NCI-H187 (cell line): ENCODE measurements around the gene ADM2.
A peak's percentile ranks its signal among the peaks of the same experiment; 100 is the strongest.
"Not testable (repeated sequence)": the region's sequence is repeated elsewhere in the genome, so short reads cannot be mapped to it uniquely, and the experiment has no call there.

ENCODE experiments used
- DNase-seq, 2 experiments: peaks; one replicate each; lab custom pipeline; 2025; lab: John Stamatoyannopoulos, UW

The ADM2 gene

DNA sequence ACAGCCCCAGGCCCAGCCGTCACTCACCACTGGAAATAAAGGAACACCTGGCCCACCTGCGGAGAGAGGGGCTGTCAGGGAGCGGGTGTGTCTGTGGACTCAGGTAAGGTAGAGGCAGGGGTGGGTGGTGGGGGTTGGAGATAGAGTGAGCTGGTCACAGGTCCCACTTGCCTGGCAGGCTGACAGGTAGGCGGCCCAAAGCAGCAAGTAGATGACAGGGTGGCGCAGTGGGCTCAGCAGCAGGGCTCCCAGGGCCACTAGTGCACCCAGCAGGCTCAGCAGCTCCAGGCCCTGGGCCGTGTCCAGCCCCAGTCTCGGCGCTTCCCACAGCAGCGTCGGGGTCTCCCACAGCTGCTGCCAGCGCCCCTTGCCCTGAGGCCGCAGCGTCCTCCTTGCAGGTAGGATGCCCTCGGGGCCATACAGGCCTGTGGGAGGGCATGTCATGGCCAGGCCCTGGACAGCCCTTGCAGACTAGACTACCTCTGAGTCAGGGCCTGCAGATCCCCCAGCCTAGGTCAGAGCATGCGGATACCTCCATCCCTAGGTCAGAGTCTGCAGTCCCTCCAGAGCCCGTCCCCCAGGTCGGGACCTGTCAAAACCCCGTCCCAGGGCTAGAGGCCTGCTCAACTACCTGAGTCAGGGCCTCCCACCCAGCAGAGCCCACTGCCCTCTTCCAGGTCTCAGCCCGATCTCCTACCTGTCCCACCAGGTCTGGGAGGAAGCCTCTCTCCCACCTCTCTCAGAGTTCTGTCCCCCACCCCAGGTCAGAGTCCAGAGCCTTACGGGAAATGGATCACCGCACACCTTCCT is 25.5 kb downstream of the ADM2 start:
- no peak for DNase-seq

DNA sequence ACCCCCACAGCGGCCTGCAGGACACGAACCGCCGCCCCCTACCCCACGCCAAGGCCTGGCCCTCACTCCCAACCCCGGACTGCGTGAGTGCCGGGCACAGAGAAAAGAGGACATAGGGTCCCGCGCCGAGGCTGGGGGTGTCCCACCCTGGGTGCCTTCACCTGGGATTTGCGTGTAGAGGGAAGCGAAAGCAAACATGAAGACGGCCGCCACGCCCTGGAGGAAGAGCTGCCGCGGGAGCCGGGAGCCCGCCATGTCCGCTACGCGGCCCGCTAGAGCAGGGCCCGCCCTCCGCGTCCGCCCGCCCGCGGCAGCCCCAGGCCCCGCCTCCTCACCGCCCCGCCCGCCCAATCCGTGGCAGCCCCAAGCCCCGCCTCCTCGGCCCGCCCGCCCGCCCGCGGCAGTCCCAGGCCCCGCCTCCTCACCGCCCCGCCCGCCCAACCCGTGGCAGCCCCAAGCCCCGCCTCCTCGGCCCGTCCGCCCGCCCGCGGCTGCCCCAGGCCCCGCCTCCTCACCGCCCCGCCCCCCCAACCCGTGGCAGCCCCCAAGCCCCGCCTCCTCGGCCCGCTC is 26.2 kb downstream of the ADM2 start, which contains the start of gene LMF2:
Gene LMF2 (minus strand): TSS at position 282 of the 570 bp plus-strand sequence. CDS start 27 bp downstream, at position 255.
- peak in 1 of 2 experiments; percentile 36 for DNase-seq

DNA sequence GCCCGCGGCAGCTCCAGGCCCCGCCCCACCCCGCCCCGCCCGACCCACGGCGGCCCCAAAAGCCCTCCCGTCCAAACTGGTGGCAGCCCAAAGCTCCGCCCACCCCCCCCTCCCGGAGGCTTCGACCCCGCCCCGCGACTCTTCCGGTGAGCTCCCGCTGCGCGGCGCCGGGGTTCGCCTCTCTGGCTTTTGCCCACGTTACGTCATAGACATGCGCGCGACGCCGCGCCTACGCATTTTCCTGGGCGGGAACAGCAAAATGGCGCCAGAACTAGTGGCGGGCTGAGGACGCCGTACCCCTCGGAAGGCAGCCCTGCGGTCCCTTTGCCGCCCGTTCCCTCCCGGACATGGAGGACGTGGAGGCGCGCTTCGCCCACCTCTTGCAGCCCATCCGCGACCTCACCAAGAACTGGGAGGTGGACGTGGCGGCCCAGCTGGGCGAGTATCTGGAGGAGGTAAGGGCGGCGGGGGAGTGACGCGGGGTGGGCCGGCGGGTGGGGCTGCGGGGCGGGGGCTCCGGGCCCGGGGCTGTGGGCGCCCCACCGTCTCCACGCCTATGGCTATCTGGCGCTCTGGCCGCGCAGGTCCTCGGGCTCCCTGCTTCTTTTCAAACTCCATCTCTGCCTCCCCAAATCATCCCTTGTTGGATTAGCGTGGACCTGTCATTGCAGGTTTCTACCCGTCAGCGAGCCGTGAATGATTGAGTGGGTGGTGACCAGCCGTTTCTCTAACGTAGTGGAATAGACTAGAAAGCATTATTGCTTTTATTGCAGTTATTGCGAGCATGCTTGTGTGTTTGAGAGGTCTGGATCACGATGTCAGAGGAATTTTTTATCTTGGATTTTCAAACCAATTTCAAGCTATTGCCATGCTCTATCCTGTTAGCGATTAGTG is 26.9 kb downstream of the ADM2 start, which contains the start of gene NCAPH2:
Gene NCAPH2 (plus strand): TSS at position 234 of the 894 bp plus-strand sequence. CDS start 114 bp downstream, at position 348.
- DNase-seq: peak; percentile 22 to 50

DNA sequence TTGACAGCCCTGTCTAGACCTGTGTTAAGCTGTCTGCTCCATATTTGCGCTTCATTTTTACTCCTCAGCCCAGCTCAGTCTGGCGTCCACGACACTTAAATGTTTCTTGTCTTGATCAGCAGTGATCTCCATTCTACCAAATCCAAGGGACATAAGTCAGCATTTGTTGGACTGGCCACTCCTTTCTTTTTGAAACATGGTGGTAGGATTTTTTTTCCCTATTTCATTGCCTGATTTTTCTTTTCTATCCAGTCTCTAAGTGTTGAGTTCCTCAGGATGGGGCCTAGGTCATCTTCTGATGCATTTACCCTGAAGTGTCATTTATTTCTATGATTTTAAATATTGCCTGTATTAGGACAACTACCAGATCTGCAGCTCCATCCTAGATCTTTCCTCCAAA is 27.6 kb downstream of the ADM2 start:
- DNase-seq: no peak

DNA sequence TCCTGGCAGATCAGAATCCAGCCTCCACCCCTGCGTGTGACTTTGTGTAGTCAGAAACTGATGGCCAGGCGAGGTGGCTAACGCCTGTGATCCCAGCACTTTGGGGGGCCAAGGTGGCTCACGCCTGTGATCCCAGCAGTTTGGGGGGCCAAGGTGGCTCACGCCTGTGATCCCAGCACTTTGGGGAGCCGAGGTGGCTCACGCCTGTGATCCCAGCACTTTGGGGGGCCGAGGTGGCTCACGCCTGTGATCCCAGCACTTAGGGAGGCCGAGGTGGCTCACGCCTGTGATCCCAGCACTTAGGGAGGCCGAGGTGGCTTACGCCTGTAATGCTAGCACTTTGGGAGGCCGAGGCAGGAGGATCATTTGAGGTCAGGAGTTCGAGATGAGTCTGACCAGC is 31.8 kb downstream of the ADM2 start:
- DNase-seq: no peak

DNA sequence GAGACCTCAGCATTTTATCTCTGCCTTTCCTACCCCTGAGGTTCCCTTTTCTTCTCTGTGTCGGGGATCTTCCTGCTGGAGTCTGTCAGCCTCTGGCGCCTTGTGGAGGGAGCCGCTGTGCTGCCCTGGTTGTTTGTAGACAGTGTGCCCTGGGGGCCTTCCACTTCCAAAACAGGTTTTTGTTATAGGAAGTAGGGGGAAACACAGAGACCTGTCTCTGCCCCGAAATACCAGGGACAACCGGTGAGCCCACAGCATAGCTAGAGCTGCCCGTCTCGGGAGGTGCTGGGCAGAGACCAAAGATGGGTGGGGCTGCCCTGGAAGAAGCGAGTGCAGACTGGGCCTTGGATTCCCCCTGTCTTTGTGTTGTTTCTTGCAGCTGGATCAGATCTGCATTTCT is 34.7 kb downstream of the ADM2 start:
- no peak for DNase-seq

DNA sequence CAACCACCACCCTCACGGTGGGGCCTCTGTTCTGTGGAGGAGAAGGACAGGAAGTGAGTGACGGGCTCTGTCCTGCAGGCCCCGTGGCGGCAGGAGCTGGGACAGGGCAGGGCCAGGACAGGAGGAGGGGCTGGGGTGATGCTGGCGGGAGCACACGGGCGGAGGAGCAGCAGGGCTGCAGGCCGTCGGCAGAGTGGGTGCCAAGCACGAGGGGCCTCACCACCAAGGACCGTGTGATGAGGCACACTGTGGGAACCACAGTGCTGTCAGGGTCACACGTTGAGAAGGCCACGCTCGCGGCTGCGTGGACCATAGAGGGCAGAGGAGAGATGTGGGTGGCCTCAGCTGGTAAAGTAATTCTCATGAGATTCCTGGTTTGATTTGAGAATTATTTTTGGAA is 35.5 kb downstream of the ADM2 start:
- no peak for DNase-seq

DNA sequence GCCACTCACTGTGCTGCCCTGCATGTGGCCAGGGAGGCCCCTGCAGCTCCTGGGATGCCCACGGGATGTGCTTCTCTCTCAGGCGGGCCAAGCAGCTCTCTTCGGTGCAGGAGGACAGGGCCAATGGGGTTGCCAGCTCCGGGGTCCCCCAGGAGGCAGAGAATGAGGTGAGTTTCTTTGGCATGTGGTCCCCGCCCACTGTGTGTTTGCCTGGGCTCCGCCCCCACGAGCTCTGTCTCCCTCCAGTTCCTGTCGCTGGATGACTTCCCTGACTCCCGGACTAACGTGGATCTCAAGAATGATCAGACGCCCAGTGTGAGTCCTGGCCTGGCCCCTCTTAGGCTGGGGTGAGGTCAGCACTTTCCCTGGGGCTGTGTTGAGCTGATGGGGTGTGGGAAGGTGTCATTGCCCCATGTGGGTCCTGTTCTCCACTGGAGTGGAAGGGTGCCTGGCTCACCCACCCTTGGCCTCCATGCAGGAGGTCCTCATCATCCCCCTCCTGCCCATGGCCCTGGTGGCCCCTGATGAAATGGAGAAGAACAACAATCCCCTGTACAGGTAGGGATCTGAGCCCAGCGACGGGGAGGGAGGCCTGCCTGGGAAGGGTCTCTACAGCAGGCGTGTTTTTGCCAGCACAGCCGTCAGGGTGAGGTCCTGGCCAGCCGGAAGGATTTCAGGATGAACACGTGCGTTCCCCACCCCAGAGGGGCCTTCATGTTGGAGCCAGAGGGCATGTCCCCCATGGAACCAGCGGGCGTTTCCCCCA is 36.3 kb downstream of the ADM2 start:
- DNase-seq: no peak

DNA sequence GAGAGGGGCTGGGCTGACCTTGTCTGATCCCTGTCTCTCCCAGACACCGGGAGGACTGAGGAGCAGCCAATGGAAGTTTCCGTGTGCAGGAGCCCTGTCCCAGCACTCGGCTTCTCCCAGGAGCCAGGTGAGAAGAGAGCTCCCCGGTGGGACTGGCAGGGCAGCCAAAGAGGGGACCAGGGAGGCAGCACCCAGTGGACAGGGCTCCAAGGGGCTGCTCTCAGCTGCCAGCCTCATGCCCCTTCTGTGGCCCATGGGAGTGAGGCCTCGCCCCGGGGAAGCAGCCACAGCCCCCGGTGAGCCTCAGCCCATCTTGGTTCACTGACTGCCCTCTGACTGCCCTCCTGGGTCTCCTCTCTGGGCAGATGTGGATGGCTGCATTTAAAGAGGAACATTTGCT is 37.3 kb downstream of the ADM2 start:
- no peak for DNase-seq

DNA sequence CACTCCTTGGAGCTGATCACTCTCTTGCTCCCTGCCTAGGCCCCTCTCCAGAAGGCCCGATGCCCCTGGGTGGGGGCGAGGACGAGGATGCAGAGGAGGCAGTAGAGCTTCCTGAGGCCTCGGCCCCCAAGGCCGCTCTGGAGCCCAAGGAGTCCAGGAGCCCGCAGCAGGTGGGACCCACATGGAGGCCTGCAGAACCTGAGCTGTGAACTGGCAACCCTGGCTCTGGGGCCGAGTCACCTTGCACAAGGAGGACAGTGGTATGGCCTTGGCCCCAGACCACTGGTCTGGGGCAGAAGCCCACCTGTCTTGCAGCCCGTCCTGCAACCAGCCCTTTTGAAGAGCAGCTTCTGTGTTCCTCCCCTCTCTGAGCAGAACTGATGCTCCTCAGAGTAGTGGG is 37.8 kb downstream of the ADM2 start:
- DNase-seq: no peak

DNA sequence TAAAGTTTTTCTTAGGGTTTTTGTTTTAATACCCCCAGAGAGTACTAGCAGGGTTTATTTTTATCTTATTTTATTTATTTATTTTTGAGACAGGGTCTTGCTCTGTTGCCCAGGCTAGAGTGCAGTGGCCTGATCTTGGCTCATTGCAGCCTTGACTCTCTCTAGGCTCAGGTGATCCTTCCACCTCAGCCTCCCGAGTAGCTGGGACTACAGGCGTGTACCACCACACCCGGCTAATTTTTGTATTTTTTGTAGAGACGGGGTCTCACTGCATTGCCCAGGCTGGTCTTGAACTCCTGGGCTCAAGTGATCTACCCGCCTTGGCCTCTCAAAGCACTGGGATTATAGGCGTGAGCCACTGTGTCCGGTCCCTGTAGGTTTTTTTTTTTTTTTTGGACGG is 38.8 kb downstream of the ADM2 start:
- not testable (repeated sequence) for DNase-seq

DNA sequence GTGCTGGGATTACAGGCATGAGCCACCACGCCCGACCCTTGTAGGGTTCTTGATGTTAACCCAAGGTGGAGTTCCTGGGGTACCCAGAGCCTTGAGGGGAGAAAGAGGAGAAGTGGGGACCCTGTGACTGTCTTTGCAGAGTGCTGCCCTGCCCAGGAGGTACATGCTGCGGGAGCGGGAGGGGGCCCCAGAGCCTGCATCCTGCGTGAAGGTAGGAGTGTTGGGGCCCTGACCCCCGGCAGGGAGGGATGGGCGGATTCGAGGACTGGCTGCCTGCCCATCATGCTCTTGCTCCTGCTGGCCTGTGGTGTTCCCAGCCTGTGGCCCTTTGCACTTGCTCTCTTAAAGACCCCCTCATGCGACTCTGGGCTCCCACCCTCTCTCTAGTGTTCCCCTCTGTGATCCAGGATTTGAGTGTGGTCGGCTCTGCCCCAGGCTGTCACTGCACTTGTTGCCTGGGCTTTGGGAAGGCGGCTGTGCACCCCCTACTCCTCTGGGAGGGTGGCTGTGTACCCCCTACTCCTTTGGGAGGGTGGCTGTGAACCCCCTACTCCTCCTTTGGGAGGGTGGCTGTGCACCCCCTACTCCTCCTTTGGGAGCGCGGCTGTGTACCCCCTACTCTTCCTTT is 39.6 kb downstream of the ADM2 start:
- DNase-seq: no peak

DNA sequence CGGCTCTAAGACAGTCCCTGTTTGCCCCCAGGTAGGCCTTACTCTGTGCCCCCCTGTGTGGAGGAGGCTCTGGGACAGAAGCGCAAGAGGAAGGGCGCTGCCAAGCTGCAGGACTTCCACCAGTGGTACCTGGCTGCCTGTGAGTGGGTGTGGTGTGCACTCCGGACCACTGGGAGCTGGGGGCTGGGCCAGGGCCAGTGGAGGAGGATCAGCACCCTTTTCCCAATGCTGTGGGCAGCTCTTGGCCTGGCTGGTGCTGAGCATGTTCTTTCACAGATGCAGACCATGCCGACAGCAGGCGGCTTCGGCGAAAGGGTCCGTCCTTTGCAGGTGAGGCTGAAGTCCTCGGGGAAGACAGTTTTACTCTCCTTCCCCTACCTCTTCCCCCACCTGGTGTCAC is 40.4 kb downstream of the ADM2 start:
- DNase-seq: no peak

DNA sequence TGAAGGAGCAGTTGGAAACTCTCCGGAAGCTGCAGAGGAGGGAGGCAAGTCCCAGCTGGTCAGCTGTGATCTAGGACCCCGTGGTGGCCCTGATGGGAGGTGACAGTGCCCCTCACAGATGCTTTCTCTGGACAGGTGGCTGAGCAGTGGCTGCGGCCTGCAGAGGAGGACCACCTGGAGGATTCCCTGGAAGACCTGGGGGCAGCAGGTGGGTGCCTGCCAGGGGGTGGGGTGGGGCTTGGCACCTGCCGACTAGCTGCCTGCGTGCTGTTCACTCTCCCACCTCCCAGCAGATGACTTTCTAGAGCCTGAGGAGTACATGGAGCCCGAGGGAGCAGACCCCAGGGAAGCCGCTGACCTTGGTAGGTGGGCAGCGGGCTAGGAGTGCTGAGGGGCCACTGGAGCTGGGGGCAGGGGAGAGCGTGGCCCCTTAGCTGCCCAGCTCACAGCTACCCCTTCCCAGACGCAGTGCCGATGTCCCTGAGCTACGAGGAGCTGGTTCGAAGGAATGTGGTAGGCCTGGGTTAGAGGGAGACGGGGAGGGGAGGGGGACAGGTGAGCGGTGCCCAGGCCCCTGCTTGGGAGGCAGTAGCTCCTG is 41.0 kb downstream of the ADM2 start:
- no peak for DNase-seq

DNA sequence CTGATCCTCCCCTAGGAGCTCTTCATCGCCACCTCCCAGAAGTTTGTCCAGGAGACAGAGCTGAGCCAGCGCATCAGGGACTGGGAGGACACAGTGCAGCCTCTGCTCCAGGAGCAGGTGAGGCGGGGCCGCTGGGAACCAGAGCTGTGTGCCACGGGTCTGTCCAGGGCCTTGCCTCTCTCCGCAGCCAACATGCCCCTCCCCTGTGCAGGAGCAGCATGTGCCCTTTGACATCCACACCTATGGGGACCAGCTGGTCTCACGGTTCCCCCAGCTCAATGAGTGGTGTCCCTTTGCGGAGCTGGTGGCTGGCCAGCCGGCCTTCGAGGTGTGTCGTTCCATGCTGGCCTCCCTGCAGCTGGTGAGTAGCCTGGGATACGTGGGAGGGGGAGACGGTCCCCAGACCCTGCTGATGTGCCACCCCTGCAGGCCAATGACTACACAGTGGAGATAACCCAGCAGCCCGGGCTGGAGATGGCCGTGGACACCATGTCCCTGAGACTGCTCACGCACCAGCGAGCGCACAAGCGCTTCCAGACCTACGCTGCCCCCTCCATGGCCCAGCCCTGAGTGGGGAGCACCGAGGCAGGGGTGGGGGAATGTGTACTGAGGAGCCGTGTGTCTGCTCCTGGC is 41.6 kb downstream of the ADM2 start:
- DNase-seq: no peak

DNA sequence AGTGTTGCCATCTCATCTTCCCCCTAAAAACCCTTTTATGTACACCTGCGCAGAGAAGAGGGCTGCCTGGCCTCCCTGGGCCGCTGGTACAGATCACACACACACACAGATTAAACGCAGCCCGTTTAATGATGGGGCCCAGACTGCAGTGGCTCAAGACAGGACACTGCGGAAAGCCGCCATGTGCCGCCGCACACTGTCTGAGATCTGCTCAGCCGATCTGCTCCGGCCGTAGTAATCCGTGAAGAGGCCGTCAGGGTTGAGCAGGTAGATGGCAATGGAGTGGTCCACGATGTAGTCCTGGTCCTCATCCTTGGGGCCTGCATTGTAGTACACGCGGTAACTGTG is 42.1 kb downstream of the ADM2 start:
- no peak for DNase-seq

DNA sequence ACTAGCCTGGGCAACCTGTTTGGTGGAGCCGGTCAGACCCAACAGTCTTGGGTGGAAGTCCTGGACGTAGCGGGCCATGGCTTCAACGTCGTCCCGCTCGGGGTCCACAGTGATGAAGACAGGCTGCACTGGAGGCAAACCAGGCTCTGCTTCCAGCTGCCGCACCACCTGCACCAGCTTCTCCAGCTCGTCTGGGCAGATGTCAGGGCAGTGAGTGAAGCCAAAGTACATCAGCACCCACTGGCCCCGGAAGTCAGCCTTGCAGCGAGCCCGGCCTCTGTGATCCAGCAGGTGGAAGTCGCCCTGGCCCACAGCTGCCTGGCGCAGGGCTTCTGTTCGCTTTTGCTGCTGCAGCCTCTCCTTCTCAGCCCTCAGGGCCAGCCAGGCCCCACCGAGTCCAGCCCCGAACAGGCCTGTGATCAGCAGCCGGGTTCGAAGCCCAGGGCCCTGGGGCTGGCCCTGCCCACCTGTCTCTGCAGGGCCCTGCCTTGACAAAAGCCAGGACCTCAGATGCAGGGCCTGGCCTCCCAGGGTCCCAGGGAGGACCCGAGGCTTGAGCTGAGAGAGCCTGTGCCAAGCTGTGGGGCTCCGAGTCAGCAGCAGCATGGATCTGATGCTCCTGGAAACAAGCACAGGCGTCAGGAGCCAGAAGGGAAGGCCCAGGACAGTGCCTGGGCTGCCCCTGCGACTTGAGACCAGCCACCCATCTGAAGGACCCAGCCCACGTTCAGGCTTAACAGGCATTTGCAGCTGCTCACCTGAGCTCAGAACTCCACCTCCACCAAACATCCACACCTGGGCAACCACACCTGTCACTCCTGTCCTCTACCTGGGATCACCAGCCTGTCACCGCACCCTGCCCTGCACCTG is 42.7 kb downstream of the ADM2 start:
- no peak for DNase-seq

DNA sequence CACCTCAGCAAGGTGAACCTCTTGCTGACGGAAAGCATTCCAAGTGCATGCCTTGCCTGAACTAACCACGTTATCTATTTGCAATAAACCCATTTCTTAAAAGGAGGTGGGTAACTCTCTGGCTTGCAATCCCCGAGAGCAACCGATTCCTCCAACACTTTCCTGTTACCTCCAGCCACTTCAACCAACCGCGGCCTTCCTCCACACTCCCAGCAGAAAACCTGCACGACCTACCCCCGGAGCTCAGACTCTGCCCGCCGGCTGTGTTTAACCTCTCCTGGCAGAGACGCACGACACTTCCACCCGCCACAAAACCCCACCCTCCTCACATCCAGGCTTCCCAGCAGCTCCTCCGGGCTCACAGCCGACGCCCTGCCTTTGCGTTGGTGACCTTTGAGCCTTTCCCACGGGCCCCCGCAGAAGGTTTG is 43.3 kb downstream of the ADM2 start:
- DNase-seq: no peak

DNA sequence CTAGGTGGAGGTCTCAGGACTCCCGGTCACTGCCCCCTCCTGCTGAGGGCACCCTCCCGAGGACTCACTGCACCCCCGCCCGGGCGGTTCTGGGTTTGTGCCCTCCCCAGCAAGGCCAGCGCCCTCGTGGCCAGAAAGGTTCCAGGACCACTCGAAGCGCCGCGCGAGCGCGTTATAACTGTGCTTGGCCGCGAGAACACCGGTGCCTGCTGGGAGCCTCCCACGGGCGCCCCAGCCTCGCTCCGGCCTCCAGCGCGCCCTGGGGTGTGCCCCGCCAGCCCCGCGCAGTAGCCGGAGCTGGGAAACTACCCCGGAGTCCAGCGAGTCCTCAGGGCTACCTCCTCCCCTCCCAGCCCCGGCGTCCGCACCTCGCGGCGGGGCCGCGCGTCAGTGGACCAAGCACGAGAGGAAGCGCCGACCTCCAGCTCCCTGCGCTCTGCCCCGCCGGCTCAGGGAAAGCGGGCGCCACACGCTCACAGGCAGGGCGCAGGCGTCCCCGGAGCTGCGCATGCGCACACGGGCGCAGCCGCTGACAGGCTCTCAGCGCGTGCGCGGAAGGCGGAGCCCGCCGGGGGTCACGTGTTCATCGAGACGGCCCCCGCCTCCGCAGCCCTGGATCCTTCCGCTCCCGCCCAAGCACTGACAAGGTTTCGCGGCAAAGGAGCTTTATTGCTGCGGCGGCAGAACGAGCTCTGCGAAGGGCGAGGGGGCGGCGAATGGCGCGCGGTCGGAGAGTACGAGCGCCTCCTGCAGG is 43.9 kb downstream of the ADM2 start, which contains the start of gene SCO2:
Gene SCO2 (minus strand): TSS at position 495 of the 754 bp plus-strand sequence. CDS start 1,187 bp downstream, outside the sequence.
- peak; percentile 14 to 59 for DNase-seq
